Activated CD4-positive, alpha-beta T cell treated with anti-CD3 and anti-CD28 coated beads for 1 hour (primary cell): ENCODE measurements around the gene UTF1.

Experiments used
- DNase-seq: peaks from one replicate; pipeline ENCODE4 v3.0.0-alpha.2; 2020

UTF1 gene

GRCh38 chr10:133196936-133197758 is 32.9 kb upstream of the UTF1 start:
- DNase-seq, result no peak

GRCh38 chr10:133197786-133198185 is 32.2 kb upstream of the UTF1 start:
- no peak for DNase-seq

GRCh38 chr10:133198206-133198605 is 31.8 kb upstream of the UTF1 start:
- DNase-seq, result no peak

GRCh38 chr10:133198621-133199487 is 31.2 kb upstream of the UTF1 start:
- DNase-seq, result no peak

GRCh38 chr10:133199488-133199885 is 30.5 kb upstream of the UTF1 start:
- DNase-seq, result no peak

- DNase-seq, result no peak
Measured at GRCh38 chr10:133199992-133200611, 29.9 kb upstream of the UTF1 start.

GRCh38 chr10:133200621-133201031 is 29.4 kb upstream of the UTF1 start:
- DNase-seq, result no peak

GRCh38 chr10:133201151-133201947 is 28.7 kb upstream of the UTF1 start:
- DNase-seq, result no peak

GRCh38 chr10:133201948-133202725 is 27.9 kb upstream of the UTF1 start:
- no peak for DNase-seq

- no peak for DNase-seq
Measured at GRCh38 chr10:133202778-133203651, 27.0 kb upstream of the UTF1 start.

- no peak for DNase-seq
Measured at GRCh38 chr10:133203652-133204195, 26.3 kb upstream of the UTF1 start.

- no peak for DNase-seq
Measured at GRCh38 chr10:133204226-133205015, 25.6 kb upstream of the UTF1 start.

GRCh38 chr10:133205146-133205545 is 24.9 kb upstream of the UTF1 start:
- no peak for DNase-seq

- DNase-seq, result no peak
Measured at GRCh38 chr10:133206356-133207040, 23.5 kb upstream of the UTF1 start.

- no peak for DNase-seq
Measured at GRCh38 chr10:133207041-133207600, 22.9 kb upstream of the UTF1 start.

- no peak for DNase-seq
Measured at GRCh38 chr10:133207627-133208026, 22.4 kb upstream of the UTF1 start.

- no peak for DNase-seq
Measured at GRCh38 chr10:133208466-133208865, 21.6 kb upstream of the UTF1 start.

GRCh38 chr10:133209117-133209516 is 20.9 kb upstream of the UTF1 start:
- no peak for DNase-seq

- no peak for DNase-seq
Measured at GRCh38 chr10:133209641-133210040, 20.4 kb upstream of the UTF1 start.
